ENCODE data around the gene BPTF.
"Not testable (repeated sequence)": the region's sequence is repeated elsewhere in the genome, so short reads cannot be mapped to it uniquely, and the experiment has no call there.

Gene BPTF

DNA sequence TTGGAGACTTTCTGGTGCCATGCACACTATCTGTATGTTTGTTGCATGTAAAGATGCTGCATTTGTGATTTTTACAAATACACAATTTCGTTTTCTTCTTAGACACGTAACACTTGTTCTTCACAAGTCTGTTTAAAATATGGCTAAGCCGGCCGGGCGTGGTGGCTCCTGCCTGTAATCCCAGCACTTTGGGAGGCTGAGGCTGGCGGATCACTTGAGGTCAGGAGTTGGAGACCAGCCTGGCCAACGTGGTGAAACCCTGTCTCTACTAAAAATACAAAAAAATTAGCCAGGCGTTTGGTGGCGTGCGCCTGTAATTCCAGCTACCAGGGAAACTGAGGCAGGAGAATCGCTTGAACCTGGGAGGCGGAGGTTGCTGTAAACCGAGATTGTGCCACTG, 195.5 kb downstream of the BPTF start:
- H3K27me3 Mint-ChIP-seq; DNase-seq; ATAC-seq (replicated peaks); H3K9me3 Mint-ChIP-seq: not testable (repeated sequence)
- peak overlapping the region; percentile 100 for H3K27ac Mint-ChIP-seq
- H3K4me3 Mint-ChIP-seq = peak overlapping the region; percentile 88 to 89
- H3K36me3 Mint-ChIP-seq (ENCODE audit: insufficient read depth) = peaks cover 30% of the 10 kb centered on the region
- H3K4me1 Mint-ChIP-seq (ENCODE audit: low read depth in 2 of 2) = peaks cover 12 to 20% of the 10 kb centered on the region in 2 donors

DNA sequence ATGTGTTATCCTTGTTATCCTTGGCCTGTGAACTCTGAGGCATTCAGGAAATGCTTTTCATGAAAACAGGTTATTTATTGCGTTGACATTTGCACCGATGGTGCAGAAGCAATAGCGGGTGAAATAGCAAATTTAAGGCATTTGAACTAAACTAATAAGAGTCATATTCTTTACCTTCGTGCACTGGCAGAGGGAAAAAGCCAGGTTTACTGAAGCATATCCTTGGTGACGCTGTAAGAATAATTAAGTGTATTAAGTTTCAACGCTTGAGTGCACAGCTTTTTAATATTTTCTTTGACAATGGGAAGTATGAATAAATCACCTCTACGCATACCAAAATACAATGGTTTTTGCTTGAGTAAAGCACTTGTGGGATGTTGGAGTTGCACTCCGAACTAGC, 196.7 kb downstream of the BPTF start:
- peaks cover 12 to 19% of the 10 kb centered on the region in 2 donors for H3K4me1 Mint-ChIP-seq (ENCODE audit: low read depth in 2 of 2)
- H3K27me3 Mint-ChIP-seq = peaks cover 6 to 10% of the 10 kb centered on the region in 2 donors
- peaks cover 30% of the 10 kb centered on the region for H3K36me3 Mint-ChIP-seq (ENCODE audit: insufficient read depth)
- no peak overlapping the region for H3K27ac Mint-ChIP-seq
- peaks cover 0 to 3% of the 10 kb centered on the region in 2 donors for H3K9me3 Mint-ChIP-seq
- ATAC-seq (replicated peaks) (no peak), DNase-seq (no peak)
- H3K4me3 Mint-ChIP-seq = no peak overlapping the region

DNA sequence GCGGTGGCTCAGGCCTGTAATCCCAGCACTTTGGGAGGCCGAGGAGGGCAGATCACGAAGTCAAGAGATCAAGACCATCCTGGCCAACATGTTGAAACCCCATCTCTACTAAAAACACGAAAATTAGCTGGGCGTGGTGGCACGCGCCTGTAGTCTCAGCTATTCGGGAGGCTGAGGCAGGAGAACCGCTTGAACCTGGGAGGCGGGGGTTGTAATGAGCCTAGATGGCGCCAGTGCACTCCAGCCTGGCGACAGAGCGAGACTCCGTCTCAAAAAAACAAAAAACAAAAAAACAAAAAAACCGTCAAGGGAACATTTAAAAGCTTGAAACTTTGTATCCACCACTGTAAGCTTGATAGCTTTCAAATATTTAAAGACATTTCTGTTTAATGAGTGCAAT, 197.2 kb downstream of the BPTF start:
- peaks cover 30% of the 10 kb centered on the region for H3K36me3 Mint-ChIP-seq (ENCODE audit: insufficient read depth)
- not testable (repeated sequence) for H3K9me3 Mint-ChIP-seq; H3K27me3 Mint-ChIP-seq; DNase-seq; H3K4me3 Mint-ChIP-seq; ATAC-seq (replicated peaks); H3K27ac Mint-ChIP-seq
- H3K4me1 Mint-ChIP-seq (ENCODE audit: low read depth in 2 of 2) = peaks cover 12 to 16% of the 10 kb centered on the region in 2 donors

DNA sequence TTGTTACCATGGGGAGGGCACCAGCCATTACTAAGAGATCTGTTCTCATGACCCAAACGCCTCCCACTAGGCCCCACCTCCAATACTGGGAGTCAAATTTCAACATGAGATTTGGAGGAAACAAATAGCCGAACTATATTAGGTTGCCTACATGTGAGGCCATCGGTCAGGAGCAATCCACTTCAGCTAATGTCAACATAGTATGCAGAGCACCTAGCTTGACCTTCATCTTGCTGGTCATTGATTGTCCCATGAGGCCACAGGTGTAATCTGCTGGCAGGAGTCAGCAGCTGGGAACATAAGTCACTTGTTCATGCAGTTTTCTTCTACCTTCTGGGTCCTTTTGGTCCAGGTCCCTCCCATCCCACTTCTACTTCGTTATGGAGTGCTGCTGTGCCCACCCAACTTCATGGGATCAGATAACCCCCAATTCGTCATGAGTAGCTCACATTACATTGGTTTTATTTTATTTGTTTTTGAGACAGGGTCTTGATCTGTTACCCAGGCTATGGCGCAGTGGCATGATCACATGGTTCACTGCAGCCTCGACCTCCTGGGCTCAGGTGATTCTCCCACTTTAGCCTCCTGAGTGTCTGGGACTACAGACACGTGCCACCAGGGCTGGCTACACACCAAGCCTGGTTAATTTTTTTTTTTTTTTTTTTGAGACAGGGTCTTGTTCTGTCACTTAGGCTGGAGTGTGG, 204.4 kb downstream of the BPTF start:
- no peaks in the 10 kb centered on the region for H3K27me3 Mint-ChIP-seq
- no peak overlapping the region for H3K4me3 Mint-ChIP-seq
- H3K27ac Mint-ChIP-seq = no peak overlapping the region
- no peak for DNase-seq
- no peaks in the 10 kb centered on the region for H3K9me3 Mint-ChIP-seq
- no peaks in the 10 kb centered on the region for H3K36me3 Mint-ChIP-seq (ENCODE audit: insufficient read depth)
- no peaks in the 10 kb centered on the region for H3K4me1 Mint-ChIP-seq (ENCODE audit: low read depth in 2 of 2)
- ATAC-seq (replicated peaks) = no peak

Measured in effector memory CD8-positive, alpha-beta T cell (primary cell).